Measurements from ENCODE around the gene DGKA.

- TF ChIP-seq YY1 (IDR thresholded peaks at IDR 0.05; ENCODE audit: insufficient read depth, insufficient read length) (no peak), ZNF274 (IDR thresholded peaks at IDR 0.05; ENCODE audit: low read depth, low read length) (no peak), SUZ12 (IDR thresholded peaks at IDR 0.05; ENCODE audit: extremely low read depth, insufficient read depth, insufficient read length) (no peak)
Measured at GRCh38 chr12:55938826-55939501, 8.0 kb downstream of the DGKA start.

Measured in NT2/D1 (cell line).